Measurements from ENCODE around the gene SLC17A5. TPM values are rescaled to one million over a fixed set of nuclear protein-coding genes. Genes with fewer than 3 reads are reported as not detected.

Gene SLC17A5
- total and polyA plus RNA-seq, 10 of the 15 experiments (the other 5 are each of a cell fraction or from before 2014, with no cell fraction given): 2.3 to 7.2 (median 5.0) TPM

DNA sequence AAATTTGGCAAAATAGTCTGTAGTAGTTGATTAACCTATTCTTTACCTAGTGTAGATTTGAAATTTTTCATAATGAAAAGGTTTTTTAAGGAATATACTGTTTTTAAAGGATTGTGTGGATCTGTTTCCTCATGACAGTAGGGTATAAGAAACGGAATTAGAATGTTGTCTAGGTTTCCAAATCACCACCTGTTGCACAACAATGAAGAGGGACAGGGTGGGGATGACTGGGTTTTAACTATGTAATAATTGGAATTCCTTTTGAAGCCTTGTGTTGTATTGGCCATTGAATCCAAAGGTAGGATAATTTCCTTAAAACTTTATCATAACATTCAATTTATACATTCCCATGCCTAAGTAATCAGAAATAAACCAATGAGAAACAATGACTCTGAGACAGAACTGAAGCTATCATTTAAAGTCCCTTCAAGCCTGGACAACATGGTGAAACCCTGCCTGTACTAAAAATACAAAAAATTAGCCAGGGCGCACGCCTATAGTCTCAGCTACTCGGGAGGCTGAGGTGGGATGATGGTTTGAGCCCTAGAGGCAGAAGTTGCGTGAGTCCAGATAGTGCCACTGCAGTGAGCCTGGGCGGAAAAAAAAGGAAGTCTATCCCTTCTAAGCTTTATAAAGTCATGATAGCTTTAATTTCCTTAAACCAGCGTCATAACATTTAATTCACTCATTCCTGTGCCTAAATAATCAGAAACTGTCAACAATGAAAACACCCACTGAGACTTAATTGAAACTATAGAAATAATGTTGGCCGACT, 18.3 kb upstream of the SLC17A5 start (continued):
- TF ChIP-seq, protein P1, sequence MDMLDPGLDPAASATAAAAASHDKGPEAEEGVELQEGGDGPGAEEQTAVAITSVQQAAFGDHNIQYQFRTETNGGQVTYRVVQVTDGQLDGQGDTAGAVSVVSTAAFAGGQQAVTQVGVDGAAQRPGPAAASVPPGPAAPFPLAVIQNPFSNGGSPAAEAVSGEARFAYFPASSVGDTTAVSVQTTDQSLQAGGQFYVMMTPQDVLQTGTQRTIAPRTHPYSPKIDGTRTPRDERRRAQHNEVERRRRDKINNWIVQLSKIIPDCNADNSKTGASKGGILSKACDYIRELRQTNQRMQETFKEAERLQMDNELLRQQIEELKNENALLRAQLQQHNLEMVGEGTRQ (IDR thresholded peaks at IDR 0.05; ENCODE audit: borderline replicate concordance, low read depth, low read length): no peak
- TF ChIP-seq, protein P2, sequence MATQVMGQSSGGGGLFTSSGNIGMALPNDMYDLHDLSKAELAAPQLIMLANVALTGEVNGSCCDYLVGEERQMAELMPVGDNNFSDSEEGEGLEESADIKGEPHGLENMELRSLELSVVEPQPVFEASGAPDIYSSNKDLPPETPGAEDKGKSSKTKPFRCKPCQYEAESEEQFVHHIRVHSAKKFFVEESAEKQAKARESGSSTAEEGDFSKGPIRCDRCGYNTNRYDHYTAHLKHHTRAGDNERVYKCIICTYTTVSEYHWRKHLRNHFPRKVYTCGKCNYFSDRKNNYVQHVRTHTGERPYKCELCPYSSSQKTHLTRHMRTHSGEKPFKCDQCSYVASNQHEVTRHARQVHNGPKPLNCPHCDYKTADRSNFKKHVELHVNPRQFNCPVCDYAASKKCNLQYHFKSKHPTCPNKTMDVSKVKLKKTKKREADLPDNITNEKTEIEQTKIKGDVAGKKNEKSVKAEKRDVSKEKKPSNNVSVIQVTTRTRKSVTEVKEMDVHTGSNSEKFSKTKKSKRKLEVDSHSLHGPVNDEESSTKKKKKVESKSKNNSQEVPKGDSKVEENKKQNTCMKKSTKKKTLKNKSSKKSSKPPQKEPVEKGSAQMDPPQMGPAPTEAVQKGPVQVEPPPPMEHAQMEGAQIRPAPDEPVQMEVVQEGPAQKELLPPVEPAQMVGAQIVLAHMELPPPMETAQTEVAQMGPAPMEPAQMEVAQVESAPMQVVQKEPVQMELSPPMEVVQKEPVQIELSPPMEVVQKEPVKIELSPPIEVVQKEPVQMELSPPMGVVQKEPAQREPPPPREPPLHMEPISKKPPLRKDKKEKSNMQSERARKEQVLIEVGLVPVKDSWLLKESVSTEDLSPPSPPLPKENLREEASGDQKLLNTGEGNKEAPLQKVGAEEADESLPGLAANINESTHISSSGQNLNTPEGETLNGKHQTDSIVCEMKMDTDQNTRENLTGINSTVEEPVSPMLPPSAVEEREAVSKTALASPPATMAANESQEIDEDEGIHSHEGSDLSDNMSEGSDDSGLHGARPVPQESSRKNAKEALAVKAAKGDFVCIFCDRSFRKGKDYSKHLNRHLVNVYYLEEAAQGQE (IDR thresholded peaks at IDR 0.05; ENCODE audit: low read depth, low read length): no peak

DNA sequence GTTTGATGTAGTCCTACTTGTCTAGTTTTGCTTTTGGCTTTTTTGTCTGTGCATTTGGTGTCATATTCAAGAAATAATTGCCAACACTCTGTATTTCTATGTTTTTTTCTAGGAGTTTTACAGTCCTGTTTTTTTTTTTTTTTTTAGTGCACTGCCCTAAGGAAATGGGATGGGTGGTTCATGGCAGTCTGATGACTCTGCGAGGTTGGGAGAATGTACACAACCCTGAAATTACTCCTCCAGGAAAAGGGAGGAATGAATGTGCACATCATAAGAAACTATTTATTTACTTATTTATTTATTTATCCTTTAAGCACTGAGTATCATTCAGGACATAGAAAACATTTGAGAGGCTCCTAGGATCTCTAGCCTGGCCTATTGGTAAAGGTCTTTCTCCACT, 15.2 kb upstream of the SLC17A5 start:
- in situ Hi-C loops (cut with MboI) (no loop called here), intact Hi-C loops (cut with micrococcal nuclease; ENCODE audit: unreplicated experiment) (no loop called here)
- CTCF ChIA-PET: no interaction called here
- H2AFZ ChIP-seq (ENCODE audit: control insufficient read depth, low read depth, low read length): no peak overlapping the region
- H3K36me3 ChIP-seq (ENCODE audit: control insufficient read depth in 2 of 2, insufficient read depth in 2 of 2, low read length in 1 of 2): no peaks in the 10 kb centered on the region
- no TSS peak for BruUV-seq (replicated peaks)
- 100% methylated on average over 1 of the region's 1 CpG for WGBS (ENCODE audit: insufficient coverage, insufficient replicate concordance, low lambda C conversion rate, missing lambda C conversion rate)
- no peak overlapping the region for H3K27ac ChIP-seq (ENCODE audit: control insufficient read depth, insufficient read depth)
- no peaks in the 10 kb centered on the region for H4K20me1 ChIP-seq (ENCODE audit: control insufficient read depth, insufficient read depth)
- no peaks in the 10 kb centered on the region for H3K4me1 ChIP-seq (ENCODE audit: control insufficient read depth, insufficient read depth, low read length)
- no peak overlapping the region for H3K4me3 ChIP-seq
- H3K27me3 ChIP-seq (replicated peaks in 1 of 2; ENCODE audit: control insufficient read depth in 2 of 2, insufficient read depth in 2 of 2, low read length in 1 of 2): no peaks in the 10 kb centered on the region
- no peaks in the 10 kb centered on the region for H3K9me3 ChIP-seq (replicated peaks; ENCODE audit: control insufficient read depth, insufficient read depth, low read length)
- no peaks in the 10 kb centered on the region for H3K79me2 ChIP-seq (ENCODE audit: control insufficient read depth, insufficient read depth, low read length)
- POLR2A ChIA-PET: no interaction called here
- FAIRE-seq (no peak), ATAC-seq (no peak), DNase-seq (ENCODE audit: low read depth, low spot score) (no peak)
- no peak overlapping the region for H3K4me2 ChIP-seq (ENCODE audit: control insufficient read depth, insufficient read depth)
- RAD21 ChIA-PET (ENCODE audit: unreplicated experiment): no interaction called here
- SMC1A ChIA-PET (ENCODE audit: uncharacterized antibody, unreplicated experiment): no interaction called here
- no peak overlapping the region for H3K9ac ChIP-seq (ENCODE audit: control insufficient read depth, insufficient read depth, low read length)
- no peak for TF ChIP-seq YBX1 (IDR thresholded peaks at IDR 0.05)
- no peak for TF ChIP-seq RCOR1 (conservative IDR thresholded peaks at IDR 0.05; ENCODE audit: low read depth, low read length)
- TF ChIP-seq MTA2 (IDR thresholded peaks at IDR 0.05; ENCODE audit: low read depth): no peak
- TF ChIP-seq, protein P3, sequence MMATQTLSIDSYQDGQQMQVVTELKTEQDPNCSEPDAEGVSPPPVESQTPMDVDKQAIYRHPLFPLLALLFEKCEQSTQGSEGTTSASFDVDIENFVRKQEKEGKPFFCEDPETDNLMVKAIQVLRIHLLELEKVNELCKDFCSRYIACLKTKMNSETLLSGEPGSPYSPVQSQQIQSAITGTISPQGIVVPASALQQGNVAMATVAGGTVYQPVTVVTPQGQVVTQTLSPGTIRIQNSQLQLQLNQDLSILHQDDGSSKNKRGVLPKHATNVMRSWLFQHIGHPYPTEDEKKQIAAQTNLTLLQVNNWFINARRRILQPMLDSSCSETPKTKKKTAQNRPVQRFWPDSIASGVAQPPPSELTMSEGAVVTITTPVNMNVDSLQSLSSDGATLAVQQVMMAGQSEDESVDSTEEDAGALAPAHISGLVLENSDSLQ (IDR thresholded peaks at IDR 0.05): no peak
- no peak for TF ChIP-seq SPI1 (IDR thresholded peaks at IDR 0.05; ENCODE audit: borderline replicate concordance, insufficient read depth, low read depth, low read length)
- no peak for TF ChIP-seq ATF2 (IDR thresholded peaks at IDR 0.05; ENCODE audit: low read length)
- no peak for TF ChIP-seq PBX3 (IDR thresholded peaks at IDR 0.05; ENCODE audit: insufficient replicate concordance, low read depth, low read length)
- no peak for TF ChIP-seq PAX8 (IDR thresholded peaks at IDR 0.05)
- TF ChIP-seq NR2C1 (IDR thresholded peaks at IDR 0.05): no peak
